ENCODE measurements around the gene GSTM3.
"Not testable (repeated sequence)": the region's sequence is repeated elsewhere in the genome, so short reads cannot be mapped to it uniquely, and the experiment has no call there.

Gene GSTM3

GRCh38 chr1:109687109-109687508, 53.7 kb downstream of the GSTM3 start:
- intact Hi-C loops (cut with DNase I); DNase-seq: not testable (repeated sequence)

DNA sequence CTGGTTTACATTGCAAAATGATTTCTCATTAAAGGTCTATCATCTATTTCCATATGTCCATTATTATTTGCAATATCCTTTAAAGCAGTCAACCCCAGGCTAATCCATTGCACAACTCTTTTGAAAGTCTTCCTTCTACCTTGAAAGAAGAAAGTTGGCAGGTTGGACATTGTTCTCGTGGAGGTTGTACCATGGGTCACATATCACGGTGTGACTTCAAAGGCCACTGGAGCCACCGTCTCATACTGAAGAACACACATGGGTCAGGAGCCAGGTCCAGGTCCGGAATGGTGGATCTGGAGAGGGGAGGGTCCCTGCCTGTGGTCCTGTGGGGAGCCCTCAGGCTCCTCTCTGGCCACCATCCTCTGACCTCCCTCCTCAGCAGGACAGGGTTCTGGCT, 54.9 kb downstream of the GSTM3 start:
- DNase-seq; intact Hi-C loops (cut with DNase I): not testable (repeated sequence)

GRCh38 chr1:109685399-109685798, 55.4 kb downstream of the GSTM3 start:
- DNase-seq; intact Hi-C loops (cut with DNase I): not testable (repeated sequence)

- intact Hi-C loops (cut with DNase I); DNase-seq: not testable (repeated sequence)
These were observed 56.1 kb downstream of the GSTM3 start for GRCh38 chr1:109684777-109685176.
